Lower leg skin (tissue), 3 donors: Measurements from ENCODE around the gene GAGE10.

ENCODE experiments used
- POLR2A ChIP-seq, 2 donors: fragments of 450-650 bp; IDR thresholded peaks; one replicate each; pipeline ENCODE4 v1.6.1; 2016 to 2017; ENCODE audit warnings: antibody characterized with exemption in 2 of 2, mild to moderate bottlenecking in 1 of 2, moderate library complexity in 1 of 2
- TF ChIP-seq, protein P1 (sequence below), 3 donors: fragments of 450-650 bp; IDR thresholded peaks; one replicate each; pipeline ENCODE4 v1.5.1; 2016; ENCODE audit warnings: antibody characterized with exemption in 3 of 3, mild to moderate bottlenecking in 3 of 3, moderate library complexity in 2 of 3

GRCh38 chrX:49287665-49288064 lies 15.8 kb upstream of the GAGE10 start:
- TF ChIP-seq, protein P1, sequence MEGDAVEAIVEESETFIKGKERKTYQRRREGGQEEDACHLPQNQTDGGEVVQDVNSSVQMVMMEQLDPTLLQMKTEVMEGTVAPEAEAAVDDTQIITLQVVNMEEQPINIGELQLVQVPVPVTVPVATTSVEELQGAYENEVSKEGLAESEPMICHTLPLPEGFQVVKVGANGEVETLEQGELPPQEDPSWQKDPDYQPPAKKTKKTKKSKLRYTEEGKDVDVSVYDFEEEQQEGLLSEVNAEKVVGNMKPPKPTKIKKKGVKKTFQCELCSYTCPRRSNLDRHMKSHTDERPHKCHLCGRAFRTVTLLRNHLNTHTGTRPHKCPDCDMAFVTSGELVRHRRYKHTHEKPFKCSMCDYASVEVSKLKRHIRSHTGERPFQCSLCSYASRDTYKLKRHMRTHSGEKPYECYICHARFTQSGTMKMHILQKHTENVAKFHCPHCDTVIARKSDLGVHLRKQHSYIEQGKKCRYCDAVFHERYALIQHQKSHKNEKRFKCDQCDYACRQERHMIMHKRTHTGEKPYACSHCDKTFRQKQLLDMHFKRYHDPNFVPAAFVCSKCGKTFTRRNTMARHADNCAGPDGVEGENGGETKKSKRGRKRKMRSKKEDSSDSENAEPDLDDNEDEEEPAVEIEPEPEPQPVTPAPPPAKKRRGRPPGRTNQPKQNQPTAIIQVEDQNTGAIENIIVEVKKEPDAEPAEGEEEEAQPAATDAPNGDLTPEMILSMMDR (IDR thresholded peaks at IDR 0.05), result no peak
- no peak for TF ChIP-seq POLR2A (IDR thresholded peaks at IDR 0.05)
